ENCODE measurements around the gene NFIC.

DNA sequence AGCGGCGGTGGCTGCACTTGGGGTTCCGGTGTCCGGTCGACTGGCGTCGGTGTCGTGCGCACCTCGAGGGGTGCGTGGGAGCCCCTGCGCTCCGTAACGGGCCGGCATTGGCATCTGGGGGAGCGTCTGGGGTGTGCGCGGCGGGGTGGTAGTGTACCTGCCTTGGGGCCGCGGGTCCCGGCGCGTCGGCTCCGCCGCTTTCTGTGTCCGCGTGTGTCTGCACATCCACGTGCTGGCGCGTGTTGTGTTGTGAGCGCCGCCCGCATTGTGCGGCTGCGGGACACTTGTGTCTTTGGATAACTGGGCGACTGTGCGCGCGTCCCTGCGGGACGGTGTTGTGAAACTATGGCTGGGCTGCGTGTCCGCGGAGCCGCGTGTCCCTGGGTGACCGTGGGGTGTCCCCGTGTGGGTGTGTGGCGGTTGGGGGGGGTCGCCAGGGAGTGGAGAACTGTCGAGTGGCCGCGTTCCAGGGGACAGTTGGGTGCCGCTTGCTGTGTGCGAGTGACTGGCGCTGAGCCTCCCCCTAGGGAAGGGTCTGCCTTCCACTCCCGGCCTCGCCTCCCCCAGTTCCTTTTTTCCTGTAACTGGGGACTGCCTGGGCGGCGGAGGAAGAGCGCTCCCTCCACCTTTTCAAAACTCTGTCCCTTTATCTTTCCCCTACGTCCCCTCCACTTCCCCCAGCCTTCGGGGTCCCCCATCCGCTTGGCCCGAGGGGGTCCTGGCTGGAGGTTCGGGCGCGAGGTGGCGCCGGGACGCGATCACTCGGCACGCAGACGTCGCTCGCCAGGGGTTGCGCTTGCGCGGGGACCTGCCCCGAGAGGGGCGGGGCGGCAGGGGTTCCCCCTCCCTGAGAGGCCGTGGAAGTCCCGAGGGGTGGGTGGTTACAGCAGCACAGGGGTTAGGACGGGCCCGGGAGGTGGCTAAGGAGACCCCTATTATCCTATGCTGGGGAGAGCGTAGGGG, 5.7 kb upstream of the NFIC start:
- TF ChIP-seq, protein P1, sequence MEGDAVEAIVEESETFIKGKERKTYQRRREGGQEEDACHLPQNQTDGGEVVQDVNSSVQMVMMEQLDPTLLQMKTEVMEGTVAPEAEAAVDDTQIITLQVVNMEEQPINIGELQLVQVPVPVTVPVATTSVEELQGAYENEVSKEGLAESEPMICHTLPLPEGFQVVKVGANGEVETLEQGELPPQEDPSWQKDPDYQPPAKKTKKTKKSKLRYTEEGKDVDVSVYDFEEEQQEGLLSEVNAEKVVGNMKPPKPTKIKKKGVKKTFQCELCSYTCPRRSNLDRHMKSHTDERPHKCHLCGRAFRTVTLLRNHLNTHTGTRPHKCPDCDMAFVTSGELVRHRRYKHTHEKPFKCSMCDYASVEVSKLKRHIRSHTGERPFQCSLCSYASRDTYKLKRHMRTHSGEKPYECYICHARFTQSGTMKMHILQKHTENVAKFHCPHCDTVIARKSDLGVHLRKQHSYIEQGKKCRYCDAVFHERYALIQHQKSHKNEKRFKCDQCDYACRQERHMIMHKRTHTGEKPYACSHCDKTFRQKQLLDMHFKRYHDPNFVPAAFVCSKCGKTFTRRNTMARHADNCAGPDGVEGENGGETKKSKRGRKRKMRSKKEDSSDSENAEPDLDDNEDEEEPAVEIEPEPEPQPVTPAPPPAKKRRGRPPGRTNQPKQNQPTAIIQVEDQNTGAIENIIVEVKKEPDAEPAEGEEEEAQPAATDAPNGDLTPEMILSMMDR (IDR thresholded peaks at IDR 0.05), result no peak
- TF ChIP-seq ZFX (IDR thresholded peaks at IDR 0.05; ENCODE audit: borderline replicate concordance), result no peak
